ENCODE data around the gene IQCM.

Gene IQCM

DNA sequence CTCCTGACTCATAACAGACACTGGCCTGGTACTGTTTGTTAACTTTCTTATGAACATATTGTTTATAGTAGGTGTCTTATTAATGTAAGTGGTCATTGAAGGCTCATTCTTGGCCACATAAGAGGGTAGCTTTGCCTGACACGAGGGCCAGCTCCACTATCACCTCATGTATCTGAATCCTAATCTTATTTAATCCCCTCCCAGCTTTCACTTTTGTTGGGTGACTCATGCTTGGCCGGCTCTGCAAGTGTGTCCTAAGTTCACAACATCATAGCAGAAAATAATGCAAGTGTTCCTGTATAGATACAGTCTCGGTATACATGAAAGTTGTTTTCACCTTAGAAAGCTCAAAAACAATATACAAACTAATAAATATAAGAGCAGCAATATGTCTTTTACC lies 283.8 kb downstream of the IQCM start:
- H3K27ac ChIP-seq (ENCODE audit: extremely low read depth, low read depth, low read length) = no peak overlapping the region
- H3K4me3 ChIP-seq (ENCODE audit: low read depth, low read length) = no peak overlapping the region
- H3K9me3 ChIP-seq (ENCODE audit: control insufficient read depth, insufficient read depth, low read depth, low read length) = no peaks in the 10 kb centered on the region
- POLR2A ChIA-PET = no interaction called here
- H3K36me3 ChIP-seq (ENCODE audit: control insufficient read depth in 2 of 2, insufficient read depth in 1 of 2, low read length in 2 of 2) = no peaks in the 10 kb centered on the region
- TF ChIP-seq ZSCAN23 (tag by site-specific recombination; IDR thresholded peaks at IDR 0.05) (no peak), ZNF416 (tag by site-specific recombination; IDR thresholded peaks at IDR 0.05) (no peak), GLI4 (tag by site-specific recombination; IDR thresholded peaks at IDR 0.05) (no peak), ZNF311 (tag by site-specific recombination; IDR thresholded peaks at IDR 0.05; ENCODE audit: borderline replicate concordance) (no peak), ZNF398 (tag by site-specific recombination; IDR thresholded peaks at IDR 0.05) (no peak)
- TF ChIP-seq, protein P1, sequence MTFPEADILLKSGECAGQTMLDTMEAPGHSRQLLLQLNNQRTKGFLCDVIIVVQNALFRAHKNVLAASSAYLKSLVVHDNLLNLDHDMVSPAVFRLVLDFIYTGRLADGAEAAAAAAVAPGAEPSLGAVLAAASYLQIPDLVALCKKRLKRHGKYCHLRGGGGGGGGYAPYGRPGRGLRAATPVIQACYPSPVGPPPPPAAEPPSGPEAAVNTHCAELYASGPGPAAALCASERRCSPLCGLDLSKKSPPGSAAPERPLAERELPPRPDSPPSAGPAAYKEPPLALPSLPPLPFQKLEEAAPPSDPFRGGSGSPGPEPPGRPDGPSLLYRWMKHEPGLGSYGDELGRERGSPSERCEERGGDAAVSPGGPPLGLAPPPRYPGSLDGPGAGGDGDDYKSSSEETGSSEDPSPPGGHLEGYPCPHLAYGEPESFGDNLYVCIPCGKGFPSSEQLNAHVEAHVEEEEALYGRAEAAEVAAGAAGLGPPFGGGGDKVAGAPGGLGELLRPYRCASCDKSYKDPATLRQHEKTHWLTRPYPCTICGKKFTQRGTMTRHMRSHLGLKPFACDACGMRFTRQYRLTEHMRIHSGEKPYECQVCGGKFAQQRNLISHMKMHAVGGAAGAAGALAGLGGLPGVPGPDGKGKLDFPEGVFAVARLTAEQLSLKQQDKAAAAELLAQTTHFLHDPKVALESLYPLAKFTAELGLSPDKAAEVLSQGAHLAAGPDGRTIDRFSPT (tag by site-specific recombination; IDR thresholded peaks at IDR 0.05) = no peak
- CTCF ChIA-PET = no interaction called here
- no peaks in the 10 kb centered on the region for H3K4me1 ChIP-seq (ENCODE audit: control insufficient read depth, insufficient read depth, low read length)

DNA sequence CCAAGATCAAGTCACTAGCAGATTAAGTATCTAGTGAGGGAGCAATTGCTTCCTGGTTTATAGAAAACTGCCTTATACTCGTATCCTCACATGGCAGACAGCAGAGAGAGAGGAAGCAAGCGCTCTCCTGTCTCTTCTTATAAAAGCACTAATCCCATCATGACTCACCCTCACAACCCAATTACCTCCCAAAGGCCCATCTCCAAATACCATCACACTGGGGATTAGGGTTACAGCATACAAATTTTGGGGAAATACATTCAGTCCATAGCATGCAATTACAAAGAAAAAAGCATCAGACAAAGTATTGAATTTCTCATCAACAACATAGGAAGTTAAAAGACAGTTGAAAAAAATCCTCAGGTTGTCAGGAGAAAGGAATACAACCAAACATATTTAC lies 292.6 kb downstream of the IQCM start:
- no peak overlapping the region for H3K27ac ChIP-seq (ENCODE audit: extremely low read depth, low read depth, low read length)
- ChIA-PET CTCF (interaction anchor here (1.1 kb wide), 1 partner anchor 148 kb away, joined by 3 read pairs; no protein-coding TSS in a partner anchor), POLR2A (no interaction called here)
- no peaks in the 10 kb centered on the region for H3K9me3 ChIP-seq (ENCODE audit: control insufficient read depth, insufficient read depth, low read depth, low read length)
- TF ChIP-seq FEZF1 (tag by site-specific recombination; IDR thresholded peaks at IDR 0.05) (no peak), SETDB1 (IDR thresholded peaks at IDR 0.05; ENCODE audit: insufficient read length, low read length) (peak; percentile 70)
- no peaks in the 10 kb centered on the region for H3K4me1 ChIP-seq (ENCODE audit: control insufficient read depth, insufficient read depth, low read length)
- no peaks in the 10 kb centered on the region for H3K36me3 ChIP-seq (ENCODE audit: control insufficient read depth in 2 of 2, insufficient read depth in 1 of 2, low read length in 2 of 2)
- H3K4me3 ChIP-seq (ENCODE audit: low read depth, low read length) = no peak overlapping the region

GRCh38 chr4:149521611-149522425 lies 293.8 kb downstream of the IQCM start:
- H3K4me1 ChIP-seq (ENCODE audit: control insufficient read depth, insufficient read depth, low read length) = no peaks in the 10 kb centered on the region
- H3K36me3 ChIP-seq (ENCODE audit: control insufficient read depth in 2 of 2, insufficient read depth in 1 of 2, low read length in 2 of 2) = no peaks in the 10 kb centered on the region
- CTCF ChIA-PET = interaction anchor here (0.6 kb wide), 1 partner anchor 206 kb away, joined by 3 read pairs; no protein-coding TSS in a partner anchor
- TF ChIP-seq ZBTB8A (tag by site-specific recombination; IDR thresholded peaks at IDR 0.05) = no peak
- no peaks in the 10 kb centered on the region for H3K9me3 ChIP-seq (ENCODE audit: control insufficient read depth, insufficient read depth, low read depth, low read length)
- H3K27ac ChIP-seq (ENCODE audit: extremely low read depth, low read depth, low read length) = no peak overlapping the region
- POLR2A ChIA-PET = no interaction called here
- no peak overlapping the region for H3K4me3 ChIP-seq (ENCODE audit: low read depth, low read length)

- no peaks in the 10 kb centered on the region for H3K9me3 ChIP-seq (ENCODE audit: control insufficient read depth, insufficient read depth, low read depth, low read length)
- POLR2A ChIA-PET = no interaction called here
- TF ChIP-seq ZFP69B (tag by site-specific recombination; IDR thresholded peaks at IDR 0.05) (no peak), ZNF24 (tag by site-specific recombination; IDR thresholded peaks at IDR 0.05) (no peak), ZNF324 (tag by site-specific recombination; IDR thresholded peaks at IDR 0.05) (no peak), KLF1 (tag by site-specific recombination; IDR thresholded peaks at IDR 0.05) (no peak), ZNF544 (tag by site-specific recombination; IDR thresholded peaks at IDR 0.05) (no peak), OSR2 (tag by site-specific recombination; IDR thresholded peaks at IDR 0.05) (no peak), ZBTB21 (tag by site-specific recombination; IDR thresholded peaks at IDR 0.05) (no peak), ZNF561 (tag by site-specific recombination; IDR thresholded peaks at IDR 0.05; ENCODE audit: borderline replicate concordance) (no peak), ZNF350 (tag by site-specific recombination; IDR thresholded peaks at IDR 0.05) (no peak), INSM2 (tag by site-specific recombination; IDR thresholded peaks at IDR 0.05) (no peak), ZNF114 (tag by site-specific recombination; IDR thresholded peaks at IDR 0.05) (no peak)
- TF ChIP-seq, protein P2, sequence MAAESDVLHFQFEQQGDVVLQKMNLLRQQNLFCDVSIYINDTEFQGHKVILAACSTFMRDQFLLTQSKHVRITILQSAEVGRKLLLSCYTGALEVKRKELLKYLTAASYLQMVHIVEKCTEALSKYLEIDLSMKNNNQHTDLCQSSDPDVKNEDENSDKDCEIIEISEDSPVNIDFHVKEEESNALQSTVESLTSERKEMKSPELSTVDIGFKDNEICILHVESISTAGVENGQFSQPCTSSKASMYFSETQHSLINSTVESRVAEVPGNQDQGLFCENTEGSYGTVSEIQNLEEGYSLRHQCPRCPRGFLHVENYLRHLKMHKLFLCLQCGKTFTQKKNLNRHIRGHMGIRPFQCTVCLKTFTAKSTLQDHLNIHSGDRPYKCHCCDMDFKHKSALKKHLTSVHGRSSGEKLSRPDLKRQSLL (tag by site-specific recombination; IDR thresholded peaks at IDR 0.05) = no peak
Observed at GRCh38 chr4:149518471-149518870, 297.2 kb downstream of the IQCM start.

More at GRCh38 chr4:149518471-149518870, 297.2 kb downstream of the IQCM start:
- CTCF ChIA-PET = no interaction called here
- Histone ChIP-seq H3K4me1 (ENCODE audit: control insufficient read depth, insufficient read depth, low read length) (no peaks in the 10 kb centered on the region), H3K36me3 (ENCODE audit: control insufficient read depth in 2 of 2, insufficient read depth in 1 of 2, low read length in 2 of 2) (no peaks in the 10 kb centered on the region), H3K27ac (ENCODE audit: extremely low read depth, low read depth, low read length) (no peak overlapping the region), H3K4me3 (ENCODE audit: low read depth, low read length) (no peak overlapping the region)
